Right cardiac atrium (tissue), 5 donors: ENCODE measurements around the gene MKKS. TPM values are rescaled to one million over a fixed set of nuclear protein-coding genes. Genes with fewer than 3 reads are reported as not detected.

Experiments used
- polyA plus RNA-seq: library from polyadenylated mRNA; stranded (reverse); fragments of 200-250 nt; gene quantifications from one replicate; pipeline ENCODE4 v1.2.3, GENCODE V29; 2013
- total RNA-seq, 4 donors: library from RNA; stranded (reverse); fragmentation: NEBNext Ultra II Directional; extraction: Animal tissue kit (Norgen Biotek cat#: 25700); gene quantifications; one replicate each; pipeline ENCODE4 v1.2.1, GENCODE V29; 2021
- donor health status: healthy with polysubstance abuse.
- donor health status: DM: no; HTN: yes; CAD: no.
- donor health status: DM: no; HTN: no; CAD: no.
- donor health status: DM: no; HTN: yes; CAD: no; lungs with severe emphysema.
- donor health status: DM: yes; HTN: yes; CAD: no.

The MKKS gene
- total and polyA plus RNA-seq, 5 donors: 20.0 to 32.3 (median 28.8) TPM

Other genes starting within 250 kb of the MKKS start
- 1 to 10 TPM; 1.9 to 9.0 (median 2.4) TPM for gene SNAP25, start 215.4 kb downstream of the MKKS start, total RNA-seq
- 1.8 TPM for gene SNAP25, start 215.4 kb downstream of the MKKS start, polyA plus RNA-seq
- gene SLX4IP, start 1.1 kb upstream of the MKKS start, total RNA-seq: 1 to 10 TPM; 2.4 to 3.2 (median 2.8) TPM
- 1.3 TPM for gene SLX4IP, start 1.1 kb upstream of the MKKS start, polyA plus RNA-seq
- 10 to 100 TPM; 23.2 to 33.6 (median 30.0) TPM for gene JAG1, start 239.8 kb upstream of the MKKS start, total RNA-seq
- gene JAG1, start 239.8 kb upstream of the MKKS start, polyA plus RNA-seq: 12.2 TPM